Measurements from ENCODE around the gene LAD1.

GRCh38 chr1:201409440-201409839, 10.3 kb upstream of the LAD1 start:
- TF ChIP-seq EZH2phosphoT487 (IDR thresholded peaks at IDR 0.05; ENCODE audit: insufficient read depth, low read depth) (no peak), EZH2 (IDR thresholded peaks at IDR 0.05; ENCODE audit: insufficient read depth, poor library complexity, severe bottlenecking) (no peak)
